PFSK-1 (cell line): Measurements from ENCODE around the gene TRPV3.

Experiments used
- FOXP2 ChIP-seq: optimal IDR thresholded peaks from 2 replicates; pipeline ENCODE3; 2011; ENCODE audit warnings: borderline replicate concordance, control low read depth, inconsistent platforms; ENCODE audit not compliant: insufficient read depth; ENCODE audit errors: extremely low read length, extremely low read depth
- POLR2AphosphoS5 ChIP-seq: IDR thresholded peaks from 2 replicates; pipeline ENCODE4 v1.6.1; 2012; ENCODE audit warnings: low read depth, mild to moderate bottlenecking, control low read depth, low read length, moderate library complexity
- REST ChIP-seq, 2 experiments: IDR thresholded peaks; 2 replicates each; pipeline versions ENCODE4 v1.6.1 to v1.8.0; 2011 to 2012; ENCODE audit warnings: low read depth in 2 of 2, low read length in 2 of 2, control low read depth in 1 of 2, inconsistent platforms in 1 of 2, mild to moderate bottlenecking in 1 of 2, moderate library complexity in 1 of 2; ENCODE audit not compliant: insufficient read depth in 1 of 2
- SIN3A ChIP-seq: IDR thresholded peaks from 2 replicates; pipeline ENCODE4 v1.6.1; 2012; ENCODE audit warnings: mild to moderate bottlenecking, low read length, moderate library complexity, borderline replicate concordance; ENCODE audit not compliant: insufficient read depth
- TAF1 ChIP-seq: IDR thresholded peaks from 2 replicates; pipeline ENCODE4 v1.6.1; 2012; ENCODE audit warnings: low read length, control low read depth, borderline replicate concordance; ENCODE audit not compliant: insufficient read depth

The TRPV3 gene

GRCh38 chr17:3572231-3572630 is 14.6 kb upstream of the TRPV3 start:
- TF ChIP-seq TAF1 (no peak), POLR2AphosphoS5 (no peak), FOXP2 (no peak), SIN3A (no peak), REST (IDR thresholded peaks at IDR 0.05; ENCODE audit: insufficient read depth in 1 of 2, low read depth in 2 of 2, low read length in 2 of 2) (no peak)

DNA sequence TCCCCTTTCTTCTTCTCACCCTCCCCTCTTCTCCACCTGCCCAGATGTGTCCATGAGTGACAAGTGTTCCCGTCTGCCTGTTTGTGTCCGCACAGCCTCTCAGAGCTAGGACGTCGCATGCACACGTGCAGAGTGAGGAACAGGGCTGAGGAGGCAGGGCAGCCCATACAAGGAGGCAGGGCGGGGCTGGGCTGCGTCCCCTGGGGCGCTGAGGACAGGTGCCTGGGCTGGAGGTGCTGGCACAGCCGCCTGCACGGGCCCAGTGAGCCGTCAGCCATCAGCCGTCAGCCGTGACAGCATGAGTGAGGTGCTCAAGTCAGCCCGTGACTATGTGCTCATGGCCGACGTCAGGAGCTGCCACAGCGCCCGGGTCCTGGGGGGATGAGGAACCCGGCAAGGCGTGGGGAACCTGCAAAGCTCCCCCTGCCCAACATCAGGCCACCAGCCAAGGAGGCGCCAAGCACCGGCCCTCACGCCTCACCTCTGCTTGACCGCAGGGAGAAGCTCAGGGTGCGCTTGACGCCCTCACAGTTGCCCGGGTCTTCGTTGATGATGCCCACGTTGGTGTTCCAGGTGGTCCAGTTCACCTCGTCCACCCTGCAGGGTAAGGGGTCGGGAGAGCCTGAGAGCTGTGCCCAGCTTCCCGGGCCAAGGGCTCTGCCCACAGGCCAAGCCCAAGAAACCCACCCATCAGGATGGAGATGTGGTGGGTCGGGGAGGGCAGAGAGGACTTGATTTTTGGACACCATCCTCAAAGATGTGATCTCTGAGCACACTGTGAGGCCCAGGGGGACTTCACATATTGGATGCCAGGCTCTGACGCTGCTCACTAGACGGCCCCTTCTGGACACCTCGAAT is 13.7 kb upstream of the TRPV3 start:
- TF ChIP-seq SIN3A (no peak), REST (IDR thresholded peaks at IDR 0.05; ENCODE audit: insufficient read depth in 1 of 2, low read depth in 2 of 2, low read length in 2 of 2) (no peak), POLR2AphosphoS5 (no peak), TAF1 (no peak), FOXP2 (no peak)

DNA sequence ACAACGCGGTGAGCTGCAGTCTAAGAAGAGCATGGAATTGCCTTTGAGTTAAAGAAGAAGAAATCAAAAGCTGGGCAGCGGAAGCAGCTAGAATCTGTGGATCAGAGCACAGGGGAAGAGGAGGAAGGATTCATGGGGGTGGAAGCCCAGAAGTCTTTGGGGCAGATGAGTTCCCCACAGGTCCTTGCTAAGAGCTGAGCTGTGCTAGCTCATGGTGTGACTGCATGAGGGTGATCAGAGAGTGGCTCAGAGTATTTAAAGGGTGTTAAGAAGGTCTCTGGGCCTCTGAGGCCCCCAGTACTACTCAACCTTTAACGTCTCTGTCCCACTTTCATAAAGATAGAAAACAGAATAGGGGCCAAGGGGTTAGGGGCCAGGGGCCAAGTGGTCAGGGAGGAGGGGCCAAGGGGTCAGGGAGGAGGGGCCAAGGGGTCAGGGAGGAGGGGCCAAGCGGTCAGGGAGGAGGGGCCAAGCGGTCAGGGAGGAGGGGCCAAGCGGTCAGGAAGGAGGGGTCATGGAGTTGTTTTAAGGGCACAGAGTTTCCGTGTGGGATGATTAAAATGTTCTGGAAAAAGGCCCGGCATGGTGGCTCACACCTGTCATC is 12.0 kb upstream of the TRPV3 start:
- TF ChIP-seq POLR2AphosphoS5, result no peak
- no peak for TF ChIP-seq SIN3A
- TF ChIP-seq REST (IDR thresholded peaks at IDR 0.05; ENCODE audit: insufficient read depth in 1 of 2, low read depth in 2 of 2, low read length in 2 of 2), result no peak
- TF ChIP-seq FOXP2, result no peak
- no peak for TF ChIP-seq TAF1

DNA sequence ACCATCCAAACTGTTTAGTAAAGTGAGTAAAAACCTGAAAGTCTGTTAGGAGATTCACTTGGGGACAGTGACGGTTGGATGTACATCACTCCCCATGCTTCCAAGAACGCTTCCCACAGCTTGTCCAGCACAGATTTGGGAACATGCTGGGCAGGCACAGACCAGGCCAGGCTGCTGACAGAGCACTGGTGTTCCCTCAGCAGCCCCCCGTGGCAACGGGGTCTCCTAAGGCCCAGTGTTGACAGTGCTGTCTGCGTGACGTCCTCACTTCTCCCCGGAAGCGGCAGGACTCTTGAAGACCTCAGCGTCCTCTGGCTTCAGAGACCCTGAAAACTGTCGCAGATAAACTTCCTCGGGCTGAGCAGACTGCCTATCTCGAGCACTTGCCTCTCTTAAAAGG is 8.9 kb upstream of the TRPV3 start:
- no peak for TF ChIP-seq POLR2AphosphoS5
- no peak for TF ChIP-seq TAF1
- no peak for TF ChIP-seq SIN3A
- TF ChIP-seq FOXP2, result no peak
- no peak for TF ChIP-seq REST (IDR thresholded peaks at IDR 0.05; ENCODE audit: insufficient read depth in 1 of 2, low read depth in 2 of 2, low read length in 2 of 2)
